NCI-H187 (cell line): ENCODE results near the gene ADGRB3.
"Not testable (repeated sequence)": the region's sequence is repeated elsewhere in the genome, so short reads cannot be mapped to it uniquely, and the experiment has no call there.

Experiments used
- DNase-seq, 2 experiments: peaks; one replicate each; lab custom pipeline; 2025; lab: John Stamatoyannopoulos, UW

ADGRB3 gene

GRCh38 chr6:68790128-68790527, 155.0 kb downstream of the ADGRB3 start:
- DNase-seq = not testable (repeated sequence)

- not testable (repeated sequence) for DNase-seq
Observed at GRCh38 chr6:68814976-68815375, 179.9 kb downstream of the ADGRB3 start.

GRCh38 chr6:68826501-68826900, 191.4 kb downstream of the ADGRB3 start:
- no peak for DNase-seq

GRCh38 chr6:68834551-68834950, 199.5 kb downstream of the ADGRB3 start:
- no peak for DNase-seq

DNA sequence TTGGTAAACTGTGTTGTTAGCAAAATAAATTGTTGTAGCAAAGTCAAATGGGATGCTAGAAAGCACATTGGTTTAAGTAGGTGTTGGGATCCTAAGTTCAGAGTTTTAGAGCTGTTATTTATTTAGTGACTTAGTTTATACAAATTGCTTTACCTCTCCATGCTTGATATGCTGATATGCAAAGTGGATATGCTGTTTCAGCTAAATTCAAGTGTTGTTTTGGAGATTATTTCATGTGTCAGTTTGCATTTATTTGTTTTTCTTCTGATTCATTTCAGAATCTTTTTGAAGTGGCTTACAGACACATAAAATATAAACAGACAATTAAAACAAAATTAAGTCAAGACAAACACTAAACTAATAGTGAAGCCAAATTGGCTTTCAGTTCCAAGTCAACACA, 203.5 kb downstream of the ADGRB3 start:
- no peak for DNase-seq

DNA sequence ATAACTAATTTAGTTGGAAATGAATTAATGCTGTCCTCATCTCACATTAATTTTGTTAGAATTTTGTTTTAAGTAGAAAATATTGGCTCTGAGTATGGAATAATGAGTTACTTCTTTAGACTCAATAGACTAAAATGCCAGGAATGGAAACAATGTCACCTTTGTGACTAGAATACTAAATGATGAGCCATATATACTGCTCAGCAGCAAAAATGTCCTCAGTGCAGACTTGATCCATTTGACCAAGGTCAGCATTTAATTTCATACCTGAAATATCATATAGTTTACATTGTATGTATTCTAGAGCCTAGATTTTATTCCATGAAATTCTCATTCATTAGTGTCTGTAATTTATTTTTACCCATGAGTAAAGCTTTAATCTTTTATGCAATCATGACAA, 217.7 kb downstream of the ADGRB3 start:
- no peak for DNase-seq

GRCh38 chr6:68859233-68859632, 224.2 kb downstream of the ADGRB3 start:
- DNase-seq = no peak

DNA sequence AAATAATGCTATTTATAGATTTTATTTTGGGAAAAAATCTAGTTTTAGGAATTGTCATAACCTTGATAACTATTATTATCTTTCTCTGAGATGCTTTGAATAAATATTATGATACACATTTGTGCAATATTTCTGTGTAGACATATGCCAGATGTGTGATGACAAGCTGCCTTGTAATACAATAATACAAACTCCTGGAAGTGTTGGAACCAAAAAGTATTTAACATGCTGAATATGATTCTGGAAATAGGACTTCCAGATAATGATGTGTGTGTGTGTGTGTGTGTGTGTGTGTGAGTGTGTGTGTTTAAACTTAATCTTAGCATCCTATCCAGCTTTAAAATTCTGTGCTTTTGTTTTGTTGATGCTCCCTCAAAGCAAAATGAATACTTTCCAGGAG, 233.6 kb downstream of the ADGRB3 start:
- DNase-seq = no peak

GRCh38 chr6:68873236-68873635, 238.2 kb downstream of the ADGRB3 start:
- no peak for DNase-seq

DNA sequence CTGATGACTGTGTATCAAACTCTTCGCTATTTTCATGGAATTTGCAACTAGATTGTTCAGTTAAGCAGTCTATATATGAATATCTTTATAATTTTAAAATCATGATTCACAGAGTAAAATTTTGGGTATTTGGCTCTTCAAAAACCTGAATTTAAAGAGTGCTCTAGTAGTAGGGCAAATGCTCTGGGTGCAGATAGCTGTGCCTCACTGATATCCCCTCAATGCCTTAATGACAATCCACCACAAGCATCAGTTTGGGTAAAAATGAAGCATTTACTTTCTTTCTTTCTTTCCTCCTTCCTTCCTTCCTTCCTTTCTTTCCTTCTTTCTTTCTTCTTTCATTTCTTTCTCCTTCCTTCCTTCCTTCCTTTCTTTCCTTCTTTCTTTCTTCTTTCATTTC, 239.7 kb downstream of the ADGRB3 start:
- DNase-seq = no peak

- DNase-seq = no peak
Observed at GRCh38 chr6:68875403-68875802, 240.3 kb downstream of the ADGRB3 start.

DNA sequence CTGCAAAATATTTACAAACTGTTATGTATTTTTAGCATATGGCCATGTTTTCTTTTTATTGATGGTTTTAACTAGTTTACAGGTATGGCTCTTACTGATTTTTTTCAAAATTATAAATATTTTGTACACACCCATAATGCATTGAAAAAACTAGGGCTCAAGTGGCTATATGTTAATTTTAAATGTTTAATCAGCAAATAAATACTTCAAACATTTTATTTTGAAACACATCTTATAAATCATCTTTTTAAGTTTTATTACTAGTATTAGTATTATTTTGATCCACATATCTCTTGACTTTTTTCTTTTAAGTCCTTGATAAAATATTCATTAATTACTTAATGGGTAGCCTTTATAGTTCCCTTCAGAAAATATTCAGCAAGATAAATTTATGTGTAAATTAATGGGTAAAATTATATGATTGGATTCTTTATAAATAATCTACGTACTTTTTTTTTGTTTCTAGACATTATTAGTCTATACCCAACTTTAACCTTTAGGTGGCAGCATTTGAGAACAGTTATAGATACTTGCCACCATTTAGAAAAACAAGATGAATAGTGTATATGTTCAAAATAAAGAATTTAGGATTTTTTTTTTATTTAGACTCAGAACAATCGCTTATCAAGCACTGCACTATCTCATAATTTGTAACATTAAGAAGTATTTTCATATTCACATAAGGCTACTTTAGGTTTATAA, 241.9 kb downstream of the ADGRB3 start:
- no peak for DNase-seq

GRCh38 chr6:68880050-68880813, 245.2 kb downstream of the ADGRB3 start:
- no peak for DNase-seq

GRCh38 chr6:68883325-68883724, 248.2 kb downstream of the ADGRB3 start:
- not testable (repeated sequence) for DNase-seq

- no peak for DNase-seq
Observed at GRCh38 chr6:68891419-68891818, 256.3 kb downstream of the ADGRB3 start.

DNA sequence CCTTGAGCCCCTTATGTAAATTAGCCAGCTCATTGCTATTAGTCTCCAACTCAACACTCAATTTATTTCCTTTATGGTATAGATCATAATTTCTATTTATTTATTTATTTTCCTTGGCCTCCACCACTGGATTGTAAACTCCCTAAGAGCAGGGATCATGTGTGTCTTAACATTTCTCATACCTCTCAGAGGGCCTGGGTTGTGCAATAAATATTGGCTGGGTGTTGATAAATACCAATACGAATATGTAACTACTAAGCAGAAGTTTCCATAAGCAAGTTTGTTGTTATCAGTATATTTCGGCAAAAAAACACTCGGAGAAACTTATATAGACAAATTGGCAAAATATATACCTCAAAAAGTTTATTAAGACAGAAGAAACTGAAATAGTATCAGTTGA, 257.4 kb downstream of the ADGRB3 start:
- DNase-seq = no peak

- no peak for DNase-seq
Observed at GRCh38 chr6:68895929-68896328, 260.8 kb downstream of the ADGRB3 start.

GRCh38 chr6:68901044-68901443, 266.0 kb downstream of the ADGRB3 start:
- no peak for DNase-seq

DNA sequence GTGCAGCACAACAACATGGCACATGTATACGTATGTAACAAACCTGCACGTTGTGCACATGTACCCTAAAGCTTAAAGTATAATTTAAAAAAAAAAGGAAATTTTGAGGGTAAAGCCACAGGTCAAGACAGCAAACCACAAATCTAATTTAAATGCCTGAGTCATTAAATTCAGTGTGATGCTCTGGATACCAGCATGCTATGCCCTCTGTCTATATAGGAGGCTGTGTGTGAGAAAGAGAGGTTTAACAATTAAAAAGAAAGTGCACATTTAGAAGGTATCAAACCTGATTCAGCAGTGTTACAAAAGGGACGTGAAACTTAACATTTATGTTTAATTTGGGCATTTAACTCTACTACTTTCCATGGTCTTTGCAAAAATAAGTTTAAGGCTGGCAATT, 276.3 kb downstream of the ADGRB3 start:
- DNase-seq = no peak

DNA sequence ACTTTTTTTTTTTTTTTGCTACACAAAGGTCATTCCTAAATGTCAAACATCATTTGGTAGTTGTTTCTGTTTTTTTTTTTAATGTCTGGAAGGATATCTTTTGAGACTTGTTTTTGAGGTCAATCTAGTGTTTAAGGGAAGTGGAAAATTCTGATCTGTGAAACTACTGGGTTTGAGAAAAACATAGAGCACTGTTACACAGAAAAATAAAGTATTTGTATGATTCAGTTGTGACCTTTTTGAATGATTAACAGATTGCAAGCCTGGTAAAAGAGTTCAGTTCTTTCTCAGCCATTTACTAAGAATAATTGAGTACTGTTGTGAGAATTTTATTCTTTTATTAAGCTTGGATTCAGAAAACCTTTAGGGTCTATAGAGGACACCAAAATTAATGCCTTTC, 276.7 kb downstream of the ADGRB3 start:
- no peak for DNase-seq

DNA sequence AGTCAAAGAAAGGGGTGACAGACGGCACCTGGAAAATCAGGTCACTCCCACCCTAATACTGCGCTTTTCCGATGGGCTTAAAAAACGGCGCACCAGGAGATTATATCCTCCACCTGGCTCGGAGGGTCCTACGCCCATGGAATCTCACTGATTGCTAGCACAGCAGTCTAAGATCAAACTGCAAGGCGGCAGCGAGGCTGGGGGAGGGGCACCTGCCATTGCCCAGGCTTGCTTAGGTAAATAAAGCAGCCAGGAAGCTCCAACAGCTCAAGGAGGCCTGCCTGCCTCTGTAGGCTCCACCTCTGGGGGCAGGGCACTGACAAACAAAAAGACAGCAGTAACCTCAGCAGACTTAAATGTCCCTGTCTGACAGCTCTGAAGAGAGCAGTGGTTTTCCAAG, 277.7 kb downstream of the ADGRB3 start:
- DNase-seq = not testable (repeated sequence)

GRCh38 chr6:68915586-68915985, 280.5 kb downstream of the ADGRB3 start:
- no peak for DNase-seq

- no peak for DNase-seq
Observed at GRCh38 chr6:68919537-68919936, 284.5 kb downstream of the ADGRB3 start.

DNA sequence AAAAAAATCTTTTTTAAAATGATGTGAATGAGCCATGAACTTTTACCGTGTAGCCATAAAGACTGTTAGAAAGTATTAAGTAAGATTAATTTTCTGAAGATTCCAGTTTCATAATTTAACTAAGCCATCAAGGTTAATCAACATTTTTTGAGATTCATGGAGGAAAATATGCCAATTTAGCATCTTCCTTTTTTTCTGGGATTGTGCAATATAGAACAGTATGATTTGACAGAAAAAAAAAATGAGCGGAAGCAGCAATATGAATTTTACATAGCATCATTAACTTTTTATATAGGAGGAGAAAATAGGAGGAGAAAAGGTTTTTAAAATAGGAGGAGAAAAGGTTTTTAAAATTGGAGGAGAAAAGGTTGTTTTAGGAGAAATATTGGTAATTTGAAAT, 306.3 kb downstream of the ADGRB3 start:
- no peak for DNase-seq
